H9 (cell line): ENCODE data around the gene RBM14. TPM values are rescaled to one million over a fixed set of nuclear protein-coding genes. Genes with fewer than 3 reads are reported as not detected.

Experiments used
- DNase-seq: peaks from one replicate; pipeline ENCODE4 v3.0.0-alpha.2; 2017
- H2AFZ ChIP-seq: one replicate; pipeline ENCODE4 v1.6.1; 2013; ENCODE audit warnings: mild to moderate bottlenecking, low read length, control low read depth, moderate library complexity
- H2AK5ac ChIP-seq: 2 replicates; pipeline ENCODE4 v1.6.1; 2013; ENCODE audit warnings: low read length, control low read depth, mixed read lengths; ENCODE audit not compliant: insufficient read length
- H2BK120ac ChIP-seq: one replicate; pipeline ENCODE4 v1.6.1; 2013; ENCODE audit warnings: low read depth, mild to moderate bottlenecking, low read length, control low read depth, inconsistent platforms; ENCODE audit not compliant: poor library complexity, severe bottlenecking
- H2BK12ac ChIP-seq: 2 replicates; pipeline ENCODE4 v1.6.1; 2013; ENCODE audit warnings: low read length, control low read depth, mixed read lengths, low read depth; ENCODE audit not compliant: insufficient read length
- H2BK15ac ChIP-seq: 2 replicates; pipeline ENCODE4 v1.6.1; 2013; ENCODE audit warnings: low read depth, low read length, control low read depth
- H2BK20ac ChIP-seq: one replicate; pipeline ENCODE4 v1.6.1; 2013; ENCODE audit warnings: low read depth, mild to moderate bottlenecking, low read length, control low read depth, inconsistent platforms; ENCODE audit not compliant: poor library complexity, severe bottlenecking
- H2BK5ac ChIP-seq: 2 replicates; pipeline ENCODE4 v1.6.1; 2013; ENCODE audit warnings: low read length, control low read depth, mixed read lengths; ENCODE audit not compliant: insufficient read length
- H3K14ac ChIP-seq: 2 replicates; pipeline ENCODE4 v1.6.1; 2013; ENCODE audit warnings: low read length, control low read depth; ENCODE audit not compliant: insufficient read depth
- H3K18ac ChIP-seq: 2 replicates; pipeline ENCODE4 v1.6.1; 2013; ENCODE audit warnings: low read depth, mild to moderate bottlenecking, mixed read lengths, low read length, control low read depth; ENCODE audit not compliant: insufficient read length
- H3K23ac ChIP-seq: 2 replicates; pipeline ENCODE4 v1.6.1; 2013; ENCODE audit warnings: low read length, control low read depth, mixed read lengths, low read depth; ENCODE audit not compliant: insufficient read length
- H3K23me2 ChIP-seq: 2 replicates; pipeline ENCODE4 v1.6.1; 2013; ENCODE audit warnings: low read depth, mild to moderate bottlenecking, mixed read lengths, low read length, control low read depth; ENCODE audit not compliant: insufficient read length, poor library complexity, severe bottlenecking
- H3K27ac ChIP-seq: 2 replicates; pipeline ENCODE4 v1.5.1; 2013; ENCODE audit warnings: low read length, control low read depth, mixed read lengths, low read depth; ENCODE audit not compliant: insufficient read length
- H3K27me3 ChIP-seq: 2 replicates; pipeline ENCODE4 v1.6.1; 2013; ENCODE audit warnings: low read length, control low read depth, inconsistent platforms; ENCODE audit not compliant: insufficient read depth
- H3K4ac ChIP-seq: 2 replicates; pipeline ENCODE4 v1.6.1; 2013; ENCODE audit warnings: low read depth, mild to moderate bottlenecking, control low read depth, inconsistent platforms, low read length, moderate library complexity
- H3K4me1 ChIP-seq: 2 replicates; pipeline ENCODE4 v1.6.1; 2013; ENCODE audit warnings: low read length, control low read depth, inconsistent platforms; ENCODE audit not compliant: insufficient read depth
- H3K4me2 ChIP-seq: 2 replicates; pipeline ENCODE4 v1.6.1; 2013; ENCODE audit warnings: low read length, control low read depth, mixed read lengths; ENCODE audit not compliant: insufficient read length, insufficient read depth
- H3K56ac ChIP-seq: 2 replicates; pipeline ENCODE4 v1.6.1; 2013; ENCODE audit warnings: low read depth, mild to moderate bottlenecking, mixed read lengths, low read length, control low read depth; ENCODE audit not compliant: insufficient read length
- H3K79me1 ChIP-seq: 2 replicates; pipeline ENCODE4 v1.6.1; 2013; ENCODE audit warnings: low read depth, mild to moderate bottlenecking, moderate library complexity, low read length, control low read depth, inconsistent platforms; ENCODE audit not compliant: insufficient read depth, poor library complexity, severe bottlenecking
- H3K79me2 ChIP-seq: 2 replicates; pipeline ENCODE4 v1.6.1; 2013; ENCODE audit warnings: low read length, control low read depth, inconsistent platforms; ENCODE audit not compliant: insufficient read depth
- H3K9ac ChIP-seq: 2 replicates; pipeline ENCODE4 v1.6.1; 2013; ENCODE audit warnings: low read length, control low read depth, mixed read lengths; ENCODE audit not compliant: insufficient read length; ENCODE audit errors: extremely low read depth
- H3K9me3 ChIP-seq: one replicate; pipeline ENCODE4 v1.6.1; 2013; ENCODE audit warnings: low read depth, low read length, inconsistent platforms; ENCODE audit not compliant: control insufficient read depth
- H3T11ph ChIP-seq: one replicate; pipeline ENCODE4 v1.6.1; 2013; ENCODE audit warnings: mild to moderate bottlenecking, low read length, control low read depth, inconsistent platforms
- H4K20me1 ChIP-seq: one replicate; pipeline ENCODE4 v1.6.1; 2013; ENCODE audit not compliant: control insufficient read depth, insufficient read length, insufficient read depth
- H4K5ac ChIP-seq: 2 replicates; pipeline ENCODE4 v1.6.1; 2013; ENCODE audit warnings: low read depth, mild to moderate bottlenecking, mixed read lengths, low read length, control low read depth; ENCODE audit not compliant: insufficient read length
- H4K8ac ChIP-seq: replicated peaks from 2 replicates; pipeline ENCODE4 v1.6.1; 2013; ENCODE audit warnings: low read length, control low read depth, mixed read lengths, low read depth; ENCODE audit not compliant: insufficient read length
- H4K91ac ChIP-seq: 2 replicates; pipeline ENCODE4 v1.6.1; 2013; ENCODE audit warnings: low read depth, mild to moderate bottlenecking, moderate library complexity, mixed read lengths, low read length, control low read depth; ENCODE audit not compliant: insufficient read length
- H3K27ac Mint-ChIP-seq, 3 experiments: 2 replicates in 2 of 3; 3 replicates in 1 of 3; pipeline ENCODE4 v1.8.0; 2020 to 2021; ENCODE audit warnings: mixed read lengths in 3 of 3, mild to moderate bottlenecking in 1 of 3, moderate library complexity in 1 of 3
- H3K27me3 Mint-ChIP-seq: 2 replicates; pipeline ENCODE4 v1.8.0; 2021; ENCODE audit warnings: low read depth, mild to moderate bottlenecking, moderate library complexity, mixed read lengths
- H3K36me3 Mint-ChIP-seq, 3 experiments: 2 replicates in 2 of 3; 3 replicates in 1 of 3; pipeline ENCODE4 v1.8.0; 2020 to 2021; ENCODE audit warnings: low read depth in 3 of 3, mixed read lengths in 3 of 3; ENCODE audit not compliant: insufficient read depth in 1 of 3
- H3K4me1 Mint-ChIP-seq, 2 experiments: 2 replicates each; pipeline ENCODE4 v1.8.0; 2020; ENCODE audit warnings: mixed read lengths in 2 of 2
- H3K4me3 Mint-ChIP-seq, 2 experiments: 2 replicates in 1 of 2; 3 replicates in 1 of 2; pipeline ENCODE4 v1.8.0; 2020 to 2021; ENCODE audit warnings: mild to moderate bottlenecking in 2 of 2, mixed read lengths in 2 of 2, moderate library complexity in 1 of 2
- H3K9me3 Mint-ChIP-seq, 2 experiments: 2 replicates in 1 of 2; 3 replicates in 1 of 2; pipeline ENCODE4 v1.8.0; 2020; ENCODE audit warnings: mild to moderate bottlenecking in 2 of 2, mixed read lengths in 2 of 2, moderate library complexity in 1 of 2
- WGBS: extraction: QIAGEN DNeasy Blood & Tissue Kit; methylation state at CpG from one replicate; pipeline ENCODE4 v1.1.7; 2013; ENCODE audit warnings: missing lambda C conversion rate, low lambda C conversion rate, mixed read lengths; ENCODE audit not compliant: insufficient read length; ENCODE audit errors: extremely low coverage; 5-methylcytosine and 5-hydroxymethylcytosine counted together
- total RNA-seq: library from RNA; stranded (reverse); gene quantifications from 2 replicates; pipeline ENCODE4 v1.2.1, GENCODE V29; 2021
- TF ChIP-seq, protein P1 (sequence below): fragments of 200-600 bp; sonication (generic); conservative IDR thresholded peaks from 3 replicates; pipeline ENCODE4 v1.8.0; 2021; ENCODE audit warnings: antibody characterized with exemption, mild to moderate bottlenecking

Gene RBM14
- total RNA-seq, 1 experiment from 2014 or later, result 171 TPM

DNA sequence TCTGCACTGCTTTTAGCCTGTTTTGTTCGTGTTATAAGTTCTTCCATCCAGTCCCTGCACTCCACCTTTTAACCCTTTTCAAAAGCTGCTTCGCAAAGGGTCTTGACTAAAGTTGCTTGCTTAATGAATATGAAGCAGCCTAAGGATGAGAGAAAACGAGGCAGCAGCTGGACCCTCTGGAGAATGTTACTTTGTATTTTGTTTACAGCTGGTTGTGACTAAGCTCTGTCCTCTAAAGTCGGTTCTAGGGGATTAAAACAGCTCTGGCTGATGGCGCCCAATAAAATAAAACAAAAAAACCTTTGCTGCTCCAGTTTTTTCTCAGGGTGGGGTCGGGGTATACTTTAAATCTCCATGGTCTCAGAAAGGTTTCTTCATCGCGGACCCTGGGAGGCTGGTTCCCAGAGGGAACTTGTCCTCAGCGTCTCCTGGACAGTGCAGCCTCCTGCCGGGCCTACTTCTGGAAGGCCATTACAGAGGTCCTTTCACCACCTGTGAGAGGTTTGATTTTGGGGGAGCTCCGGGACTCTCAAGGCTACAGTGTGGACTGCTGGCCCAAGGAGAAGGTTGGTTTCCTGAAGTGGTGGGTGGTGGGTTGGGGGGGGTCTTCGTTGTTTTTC is 21.2 kb downstream of the RBM14 start:
- Histone ChIP-seq H2AK5ac (no peak overlapping the region), H3K27me3 (no peaks in the 10 kb centered on the region), H3K14ac (peak overlapping the region; percentile 95), H3K79me2 (peaks cover 39% of the 10 kb centered on the region), H3K56ac (no peak overlapping the region), H4K5ac (peak overlapping the region; percentile 41), H3K23me2 (peaks cover 12% of the 10 kb centered on the region), H4K91ac (no peak overlapping the region), H3K9me3 (no peaks in the 10 kb centered on the region), H2BK120ac (no peak overlapping the region), H3K27ac (peak overlapping the region; percentile 70), H2AFZ (no peak overlapping the region), H4K8ac (peak overlapping the region; percentile 63), H2BK20ac (no peak overlapping the region), H3K23ac (no peak overlapping the region), H3T11ph (no peak overlapping the region), H3K4me1 (peaks cover 3% of the 10 kb centered on the region), H4K20me1 (no peaks in the 10 kb centered on the region), H3K18ac (peak overlapping the region; percentile 92), H3K4ac (no peak overlapping the region; the same call in 1 of the 2 replicates), H2BK12ac (no peak overlapping the region), H3K9ac (peak overlapping the region; percentile 87), H2BK15ac (no peak overlapping the region), H3K4me2 (peak overlapping the region; percentile 70), H2BK5ac (peak overlapping the region; percentile 11), H3K79me1 (no peaks in the 10 kb centered on the region)
- peak overlapping the region; percentile 99 to 100 (median 99) for H3K27ac Mint-ChIP-seq
- TF ChIP-seq, protein P1, sequence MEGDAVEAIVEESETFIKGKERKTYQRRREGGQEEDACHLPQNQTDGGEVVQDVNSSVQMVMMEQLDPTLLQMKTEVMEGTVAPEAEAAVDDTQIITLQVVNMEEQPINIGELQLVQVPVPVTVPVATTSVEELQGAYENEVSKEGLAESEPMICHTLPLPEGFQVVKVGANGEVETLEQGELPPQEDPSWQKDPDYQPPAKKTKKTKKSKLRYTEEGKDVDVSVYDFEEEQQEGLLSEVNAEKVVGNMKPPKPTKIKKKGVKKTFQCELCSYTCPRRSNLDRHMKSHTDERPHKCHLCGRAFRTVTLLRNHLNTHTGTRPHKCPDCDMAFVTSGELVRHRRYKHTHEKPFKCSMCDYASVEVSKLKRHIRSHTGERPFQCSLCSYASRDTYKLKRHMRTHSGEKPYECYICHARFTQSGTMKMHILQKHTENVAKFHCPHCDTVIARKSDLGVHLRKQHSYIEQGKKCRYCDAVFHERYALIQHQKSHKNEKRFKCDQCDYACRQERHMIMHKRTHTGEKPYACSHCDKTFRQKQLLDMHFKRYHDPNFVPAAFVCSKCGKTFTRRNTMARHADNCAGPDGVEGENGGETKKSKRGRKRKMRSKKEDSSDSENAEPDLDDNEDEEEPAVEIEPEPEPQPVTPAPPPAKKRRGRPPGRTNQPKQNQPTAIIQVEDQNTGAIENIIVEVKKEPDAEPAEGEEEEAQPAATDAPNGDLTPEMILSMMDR, result no peak
- H3K27me3 Mint-ChIP-seq, result peaks cover 2% of the 10 kb centered on the region; the same call in 1 of the 2 replicates
- no peak for DNase-seq
- peak overlapping the region; percentile 99 to 100 for H3K4me3 Mint-ChIP-seq
- WGBS, result no CpG with 5 or more reads among the region's 12 CpGs
- H3K36me3 Mint-ChIP-seq, result peaks cover 32 to 76% (median 56%) of the 10 kb centered on the region in 3 experiments
- no peaks in the 10 kb centered on the region for H3K9me3 Mint-ChIP-seq
- peaks cover 47 to 51% of the 10 kb centered on the region in 2 experiments for H3K4me1 Mint-ChIP-seq
